IMR-90 (cell line): Measurements from ENCODE around the gene CTDP1.

ENCODE experiments used
- CTCF ChIP-seq: conservative IDR thresholded peaks from 2 replicates; pipeline ENCODE4 v1.5.1; 2012; ENCODE audit warnings: mild to moderate bottlenecking, low read depth, low read length, improper control_type of control experiment
- POLR2A ChIP-seq: IDR thresholded peaks from 2 replicates; pipeline ENCODE4 v1.6.1; 2012; ENCODE audit warnings: mild to moderate bottlenecking, low read depth, low read length

- no peak for TF ChIP-seq CTCF
- no peak for TF ChIP-seq POLR2A
Measured at GRCh38 chr18:79792096-79792987, 112.7 kb downstream of the CTDP1 start.
